GM10847 (cell line): Measurements from ENCODE around the gene ATRNL1.

Source experiments
- POLR2A ChIP-seq: IDR thresholded peaks from 2 replicates; pipeline ENCODE4 v1.6.1; 2011; ENCODE audit not compliant: insufficient read length; ENCODE audit errors: extremely low read depth

The ATRNL1 gene

DNA sequence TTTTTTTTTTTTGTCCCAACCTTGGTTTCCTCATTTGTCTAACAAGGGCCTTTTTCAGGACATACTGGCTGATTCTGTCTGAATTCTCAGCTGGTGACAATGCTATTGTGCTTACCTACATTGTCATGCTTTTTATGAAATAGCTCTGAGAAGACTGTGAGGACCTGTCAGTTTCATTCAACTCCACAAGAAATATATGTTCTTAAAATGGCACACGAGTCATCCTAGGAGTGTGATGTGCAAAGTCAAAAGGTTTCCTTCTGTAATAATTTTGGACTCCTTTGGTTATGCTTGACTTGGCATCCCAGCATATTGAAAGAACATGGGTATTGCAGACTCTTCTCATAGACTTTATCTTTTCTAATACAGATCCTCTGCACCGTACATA is 863.8 kb downstream of the ATRNL1 start:
- no peak for TF ChIP-seq POLR2A

DNA sequence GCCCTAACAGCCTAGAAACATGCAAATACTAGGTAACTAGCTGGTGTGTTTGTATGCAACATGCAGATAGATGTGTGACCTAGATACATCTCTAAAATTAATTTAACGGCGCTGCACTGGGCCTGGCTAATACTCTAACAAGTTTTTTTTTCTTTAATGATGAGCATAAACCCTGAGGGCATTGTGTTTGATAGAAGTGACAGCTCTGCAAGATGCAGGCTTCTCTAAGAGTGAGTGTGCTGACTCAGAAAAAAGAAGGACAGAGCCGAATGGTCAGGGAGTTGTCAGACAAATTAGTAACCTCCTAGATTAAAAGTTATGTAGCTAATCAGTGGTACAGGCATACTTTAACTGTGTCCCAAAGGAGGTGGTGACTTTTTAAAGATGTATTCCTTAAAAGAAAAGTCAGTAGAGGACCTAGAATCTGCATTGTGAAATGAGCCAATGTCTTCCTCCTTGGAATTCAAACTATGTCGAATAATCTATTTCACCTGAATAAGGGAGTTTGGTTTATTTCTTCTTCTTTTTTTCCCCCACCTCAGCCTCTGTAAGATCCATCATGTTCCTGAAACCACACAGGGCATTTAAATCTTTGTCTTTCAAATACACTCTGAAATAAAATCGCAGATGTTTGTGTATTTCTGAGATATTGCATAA is 864.7 kb downstream of the ATRNL1 start:
- TF ChIP-seq POLR2A, result no peak

DNA sequence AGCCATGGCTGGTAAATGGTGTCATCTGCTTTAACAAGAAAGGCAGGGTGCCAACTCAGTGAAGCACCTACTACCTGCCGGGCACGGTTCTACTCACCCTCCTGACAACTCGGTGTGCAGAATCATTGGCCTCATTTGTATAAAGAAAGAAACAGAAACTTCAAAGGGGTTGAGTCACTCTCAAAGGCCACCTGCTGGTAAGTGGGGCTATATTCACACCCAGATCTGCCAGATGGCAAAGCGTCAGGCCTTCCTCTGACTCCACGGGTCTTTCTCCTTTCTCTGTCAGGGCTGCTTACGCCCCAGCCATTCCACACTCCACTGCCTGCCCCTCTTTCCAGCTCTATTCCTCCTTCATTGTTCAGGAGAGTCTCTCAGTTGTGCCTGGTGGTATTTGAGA is 870.7 kb downstream of the ATRNL1 start:
- no peak for TF ChIP-seq POLR2A

DNA sequence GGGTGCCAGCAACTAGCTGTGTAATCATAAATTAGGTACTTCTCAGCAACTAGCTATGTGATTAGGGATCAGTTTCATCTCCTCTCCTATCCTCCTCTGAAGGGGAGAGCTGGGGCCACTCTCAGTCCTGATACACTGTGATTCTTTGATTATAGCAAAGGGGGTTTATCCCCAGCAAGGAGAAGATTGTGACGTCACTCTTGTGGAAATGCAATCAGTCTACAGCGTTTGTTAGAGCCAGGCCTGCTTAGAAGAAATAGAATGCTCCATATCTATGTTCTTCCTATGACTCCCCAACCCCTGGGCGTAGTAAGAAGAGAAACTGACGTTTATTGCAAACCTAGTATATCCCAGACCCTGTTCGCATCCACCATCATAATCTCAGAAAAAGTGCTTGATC is 871.7 kb downstream of the ATRNL1 start:
- TF ChIP-seq POLR2A, result no peak

DNA sequence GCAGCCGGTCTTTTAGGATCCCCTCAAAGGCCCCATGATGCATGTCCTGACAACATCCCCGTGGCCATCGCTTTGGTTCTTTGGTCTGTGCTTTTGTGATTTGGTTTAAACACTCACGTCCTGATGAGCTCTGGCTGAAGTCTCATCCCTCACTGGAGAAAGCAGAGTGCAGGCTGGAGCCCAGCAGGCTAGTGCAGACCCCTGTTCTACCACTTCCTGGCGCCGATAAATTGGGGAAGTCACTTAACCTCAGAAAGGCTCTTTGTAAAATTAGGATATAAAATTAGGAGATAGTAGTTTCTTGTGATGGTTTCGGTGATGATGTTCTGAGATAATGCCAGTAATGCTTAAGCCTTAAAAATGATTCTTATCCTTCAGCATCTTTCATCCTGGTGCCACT is 872.2 kb downstream of the ATRNL1 start:
- no peak for TF ChIP-seq POLR2A

DNA sequence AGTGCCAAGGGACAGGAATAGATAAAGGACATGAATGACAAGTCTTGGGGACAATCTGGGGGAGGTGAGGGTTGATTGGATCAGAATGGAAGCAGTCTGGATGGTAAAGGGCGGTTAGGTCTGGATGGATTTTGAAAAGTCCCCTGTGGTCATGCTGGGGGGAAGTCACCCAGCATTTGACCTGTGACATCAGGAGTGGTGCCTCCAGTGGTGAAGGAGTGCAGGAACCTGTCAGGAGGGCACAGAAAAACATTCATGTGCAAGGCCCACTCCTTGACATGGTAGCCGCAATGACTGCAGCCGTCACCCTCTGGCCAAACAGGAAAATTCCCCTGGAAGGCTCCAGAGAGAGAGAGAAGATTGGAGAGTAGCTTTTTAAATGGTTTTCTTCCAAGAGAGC is 875.1 kb downstream of the ATRNL1 start:
- TF ChIP-seq POLR2A, result no peak

DNA sequence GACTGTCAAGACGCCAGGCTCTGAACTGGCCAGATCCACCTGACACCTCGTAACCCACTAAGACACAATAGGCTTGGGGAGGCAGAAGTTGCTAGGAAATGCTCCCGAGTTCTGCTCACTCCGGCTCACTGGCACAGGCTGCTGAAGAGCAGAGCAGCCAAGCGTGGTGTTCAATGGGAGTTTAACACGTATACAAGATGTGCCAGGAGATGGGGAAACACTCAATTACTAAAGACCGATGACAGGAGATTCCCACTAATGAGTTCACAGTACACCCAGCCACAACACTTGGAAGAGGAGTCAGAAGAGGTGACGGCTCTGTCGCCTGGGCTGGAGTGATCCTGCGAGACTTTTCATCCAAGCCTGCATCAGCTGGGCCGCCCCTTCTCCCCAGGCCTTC is 876.4 kb downstream of the ATRNL1 start:
- no peak for TF ChIP-seq POLR2A

DNA sequence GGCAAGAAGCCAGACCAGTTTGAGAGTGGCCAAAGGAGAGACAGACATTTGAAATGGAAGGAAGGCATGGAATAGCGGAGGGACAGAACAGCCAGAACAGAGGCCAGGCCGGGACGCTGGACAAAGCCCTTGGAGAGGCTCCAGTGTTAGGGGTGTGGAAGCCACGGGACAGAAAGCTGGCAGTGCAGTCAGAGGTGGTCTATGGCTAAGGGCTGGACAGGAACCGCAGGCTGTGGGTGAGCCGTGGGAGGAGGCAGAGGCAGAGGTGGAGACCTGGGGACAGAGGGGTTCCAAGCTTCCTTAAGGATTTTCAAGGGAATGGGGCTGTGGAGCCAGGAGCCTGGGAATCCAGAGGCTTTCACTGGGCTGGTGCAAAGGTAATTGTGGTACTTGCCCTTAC is 878.8 kb downstream of the ATRNL1 start:
- no peak for TF ChIP-seq POLR2A

DNA sequence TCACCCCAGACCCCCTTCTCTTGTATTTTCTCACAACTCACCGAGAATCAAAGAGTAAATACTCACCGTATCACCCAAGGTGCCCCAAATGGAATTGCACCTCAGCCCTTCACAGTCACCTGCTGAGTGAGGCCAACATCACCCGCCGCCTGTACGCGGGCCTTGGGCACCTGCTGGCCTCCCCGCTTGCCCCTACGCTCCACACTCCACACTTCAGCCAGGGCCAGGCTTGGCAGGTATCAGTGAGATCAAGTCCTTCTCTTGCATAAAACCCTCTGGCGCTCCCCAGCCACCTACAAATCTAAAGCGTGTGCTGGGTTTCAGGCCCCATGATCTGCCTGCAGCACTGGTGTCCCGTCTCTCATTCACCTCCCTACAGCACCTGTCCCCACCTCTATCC is 879.3 kb downstream of the ATRNL1 start:
- TF ChIP-seq POLR2A, result no peak

DNA sequence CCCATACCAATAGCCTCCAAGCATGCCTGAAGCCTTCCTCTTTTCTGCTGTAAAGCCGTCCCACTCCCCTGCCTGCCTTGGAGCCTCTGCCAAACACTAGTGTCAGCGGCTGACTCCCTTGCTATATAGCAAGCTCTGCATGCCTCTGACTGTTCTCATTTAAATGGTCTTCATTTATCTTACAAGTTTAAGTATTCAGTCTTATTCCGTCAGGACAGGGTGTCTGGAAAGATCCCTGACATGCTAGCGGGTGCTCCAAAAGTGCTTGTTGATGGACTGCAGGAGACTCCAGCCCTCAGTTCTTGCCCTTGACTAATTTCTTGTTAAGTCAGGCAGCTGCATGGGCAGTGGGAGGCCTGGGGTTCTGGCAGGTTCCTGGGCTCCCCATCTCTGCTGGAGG is 881.2 kb downstream of the ATRNL1 start:
- no peak for TF ChIP-seq POLR2A

DNA sequence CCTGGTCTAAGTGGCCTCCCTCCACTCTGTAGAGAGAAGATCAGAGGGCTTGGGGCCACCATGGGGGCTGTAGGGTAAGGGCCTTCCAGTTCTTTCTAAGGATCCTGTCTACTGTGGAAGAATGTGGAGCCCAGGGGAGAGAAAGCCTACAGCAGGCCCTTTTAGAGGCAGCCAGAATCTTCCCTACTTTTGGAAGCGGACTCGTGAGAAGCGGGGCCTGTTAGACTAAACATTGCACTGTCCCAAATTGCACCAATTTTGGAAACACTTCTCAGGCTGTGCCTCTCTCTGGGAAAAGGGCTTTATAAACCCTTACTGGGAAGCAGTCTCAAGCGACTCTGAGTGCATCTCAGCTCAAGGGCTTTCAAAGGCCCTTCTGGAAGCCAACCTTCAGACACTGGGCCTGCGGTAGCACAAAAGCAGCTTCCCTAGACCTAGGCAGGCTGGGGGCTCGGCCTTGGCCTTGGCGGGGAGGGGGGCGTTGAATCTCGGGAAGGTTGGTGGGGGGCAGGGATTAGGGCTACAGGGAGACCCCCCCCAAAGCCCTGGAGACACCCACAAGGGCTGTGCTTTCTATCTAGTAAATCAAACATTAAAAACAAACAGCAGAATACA is 881.8 kb downstream of the ATRNL1 start:
- no peak for TF ChIP-seq POLR2A

DNA sequence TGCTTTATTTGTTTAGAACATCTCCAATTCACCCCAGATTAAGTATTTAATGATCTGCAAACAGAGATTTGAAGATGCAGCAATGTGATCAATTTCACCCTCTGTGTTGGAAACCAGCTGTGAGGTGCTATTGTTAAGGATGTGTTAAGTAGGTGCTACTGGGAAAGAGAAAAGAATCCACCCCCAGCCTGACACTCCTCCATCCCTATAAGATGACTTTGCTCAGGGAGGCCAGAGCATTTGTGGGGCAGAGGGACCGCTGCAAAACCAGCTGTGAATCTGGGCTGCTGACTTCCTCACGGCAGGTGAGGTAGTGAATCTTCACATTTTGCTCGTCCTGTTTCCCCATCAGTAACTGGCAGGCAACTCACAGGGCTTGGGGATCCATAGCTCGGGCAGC is 882.3 kb downstream of the ATRNL1 start:
- no peak for TF ChIP-seq POLR2A

DNA sequence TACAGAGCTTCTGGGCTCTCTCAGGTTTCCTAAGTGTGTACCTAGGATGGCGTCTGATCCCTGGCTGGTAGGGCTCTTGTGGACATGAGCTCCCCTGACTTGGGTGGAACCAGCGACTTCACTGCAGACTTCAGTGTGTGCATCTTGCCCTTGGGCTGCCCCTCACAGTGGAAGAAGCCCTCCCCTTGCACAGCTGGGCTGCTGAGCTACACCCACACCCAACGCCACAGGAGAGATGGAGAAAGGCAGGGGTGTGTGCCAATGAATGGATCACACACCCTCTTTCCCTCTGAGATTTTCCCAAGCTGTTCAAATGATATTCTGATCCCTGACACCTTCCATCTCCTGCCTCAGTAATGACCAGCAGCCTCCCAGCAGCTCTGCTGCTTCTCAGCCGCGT is 883.2 kb downstream of the ATRNL1 start:
- TF ChIP-seq POLR2A, result no peak

DNA sequence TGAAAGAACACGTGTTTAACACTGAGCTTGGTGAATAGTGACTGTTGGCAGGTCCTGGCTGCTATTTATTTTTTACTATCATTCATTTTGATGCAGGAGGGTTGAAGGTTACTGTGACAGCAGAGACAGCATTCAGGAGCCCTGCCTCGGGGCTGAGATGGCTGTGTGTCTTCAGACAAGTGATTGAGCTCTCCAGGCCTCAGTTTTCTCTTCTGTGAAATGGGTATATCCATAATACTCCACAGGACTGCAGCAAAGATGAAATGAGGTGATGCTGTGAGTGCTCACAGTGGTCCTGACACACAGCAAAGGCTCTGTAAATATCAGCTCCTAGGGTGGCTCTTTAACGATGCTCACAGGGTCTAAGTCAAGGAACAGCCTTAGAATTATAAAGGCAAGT is 884.7 kb downstream of the ATRNL1 start:
- no peak for TF ChIP-seq POLR2A

DNA sequence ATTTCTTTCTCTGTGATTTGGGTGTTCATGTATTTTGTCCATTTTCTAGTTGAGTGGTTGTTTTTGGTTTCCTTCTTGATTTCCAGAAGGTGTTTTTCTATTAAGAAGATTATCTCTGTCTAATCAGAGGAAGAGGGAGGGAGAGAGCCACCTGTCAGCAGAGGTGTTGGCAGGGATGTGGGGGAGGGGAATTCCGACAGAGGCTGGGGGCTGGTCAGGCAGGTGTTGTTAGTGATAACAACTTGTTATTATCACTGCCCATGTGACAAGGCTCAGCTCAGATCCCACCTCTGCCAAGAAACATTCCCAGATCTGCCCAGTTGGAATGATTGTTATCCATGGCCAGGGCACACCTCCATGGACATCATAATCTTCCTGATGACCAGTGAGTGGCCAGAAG is 886.4 kb downstream of the ATRNL1 start:
- no peak for TF ChIP-seq POLR2A

DNA sequence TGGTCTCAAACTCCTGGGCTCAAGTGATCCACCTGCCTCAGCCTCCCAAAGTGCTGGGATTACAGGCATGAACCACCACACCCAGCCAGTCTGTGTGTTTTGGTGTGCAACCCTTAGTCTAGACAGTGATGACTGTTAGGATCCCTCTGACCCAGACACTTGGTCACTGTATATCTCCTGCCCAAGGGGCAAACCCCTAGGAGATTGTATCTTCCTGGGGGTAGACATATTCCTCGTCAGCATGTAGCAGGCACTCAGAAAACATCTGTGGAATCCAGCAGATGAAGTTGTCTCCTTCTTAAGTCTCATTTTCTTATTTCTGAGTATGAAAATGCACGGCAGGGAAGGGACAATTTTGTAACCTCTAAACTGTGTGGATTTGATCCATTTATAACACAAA is 887.3 kb downstream of the ATRNL1 start:
- TF ChIP-seq POLR2A, result no peak

DNA sequence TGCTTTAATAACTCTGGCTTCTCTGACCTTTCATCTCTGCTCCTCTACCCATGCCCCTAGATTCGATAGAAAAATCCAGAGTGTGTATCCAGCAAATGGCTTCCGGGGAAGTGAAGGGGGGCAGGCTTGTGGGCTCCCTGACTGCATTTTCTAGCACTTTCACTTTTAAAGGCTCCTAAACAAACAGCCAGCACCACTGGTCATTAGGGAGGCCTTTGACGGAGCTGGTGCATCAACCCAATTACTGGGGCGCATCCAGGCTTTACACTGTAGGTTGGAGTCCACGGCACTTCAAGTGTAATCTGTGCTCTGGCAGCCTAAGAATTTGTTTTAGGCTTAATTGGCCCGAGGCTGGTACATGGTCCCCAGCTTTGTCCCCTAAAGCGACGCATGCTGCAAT is 887.9 kb downstream of the ATRNL1 start:
- no peak for TF ChIP-seq POLR2A
